Motor neuron (in vitro differentiated cells): ENCODE data around the gene SH3GL1. TPM values are rescaled to one million over a fixed set of nuclear protein-coding genes. Genes with fewer than 3 reads are reported as not detected.

Experiments used
- ATAC-seq, 8 experiments: fragments of 200-7000 bp; cut with Tn5 transposase; replicated peaks in 6 of 8; 2 replicates each; pipeline ENCODE4 v1.8.0; 2021; ENCODE audit warnings: mild to moderate bottlenecking in 8 of 8, moderate library complexity in 8 of 8
- H3K27ac ChIP-seq, 2 donors: fragments of 250-450 bp; sonication (Bioruptor Pico); 2 replicates each; pipeline ENCODE4 v1.9.0; 2021; ENCODE audit warnings: antibody characterized with exemption in 2 of 2, mild to moderate bottlenecking in 2 of 2, moderate library complexity in 1 of 2
- H3K4me1 ChIP-seq, 2 donors: fragments of 250-450 bp; sonication (Bioruptor Pico); replicated peaks in 1 of 2; 2 replicates each; pipeline ENCODE4 v1.6.1; 2021; ENCODE audit warnings: antibody characterized with exemption in 2 of 2, mild to moderate bottlenecking in 2 of 2, moderate library complexity in 1 of 2
- H3K4me3 ChIP-seq, 5 donors: fragments of 250-450 bp; sonication (Bioruptor Pico); 2 replicates each; pipeline ENCODE4 v1.9.0; 2021; ENCODE audit warnings: antibody characterized with exemption in 5 of 5, mild to moderate bottlenecking in 5 of 5, moderate library complexity in 4 of 5
- WGBS, 10 experiments: fragments of 450-650 bp; shearing (Covaris generic); methylation state at CpG; one replicate each; pipeline ENCODE4 v1.0.0; 2022; 5-methylcytosine and 5-hydroxymethylcytosine counted together
- in situ Hi-C, 9 experiments: fragments of 400-800 bp; cut with MboI; loops; one replicate each; pipeline ENCODE4 v1.15.0; 2021; ENCODE audit warnings: low sequenced_read_pairs in 9 of 9, low pct_unique_long_range_greater_than_20kb in 2 of 9; ENCODE audit not compliant: unreplicated experiment in 9 of 9
- total RNA-seq, 8 experiments: library from RNA; unstranded; fragments of 300-600 nt; gene quantifications; 2 replicates each; pipeline versions ENCODE4 v1.2.3 to v1.2.4, GENCODE V29; 2022

The SH3GL1 gene
- total RNA-seq, 8 experiments from 2014 or later = 24.6 to 62.9 (median 40.6) TPM

DNA sequence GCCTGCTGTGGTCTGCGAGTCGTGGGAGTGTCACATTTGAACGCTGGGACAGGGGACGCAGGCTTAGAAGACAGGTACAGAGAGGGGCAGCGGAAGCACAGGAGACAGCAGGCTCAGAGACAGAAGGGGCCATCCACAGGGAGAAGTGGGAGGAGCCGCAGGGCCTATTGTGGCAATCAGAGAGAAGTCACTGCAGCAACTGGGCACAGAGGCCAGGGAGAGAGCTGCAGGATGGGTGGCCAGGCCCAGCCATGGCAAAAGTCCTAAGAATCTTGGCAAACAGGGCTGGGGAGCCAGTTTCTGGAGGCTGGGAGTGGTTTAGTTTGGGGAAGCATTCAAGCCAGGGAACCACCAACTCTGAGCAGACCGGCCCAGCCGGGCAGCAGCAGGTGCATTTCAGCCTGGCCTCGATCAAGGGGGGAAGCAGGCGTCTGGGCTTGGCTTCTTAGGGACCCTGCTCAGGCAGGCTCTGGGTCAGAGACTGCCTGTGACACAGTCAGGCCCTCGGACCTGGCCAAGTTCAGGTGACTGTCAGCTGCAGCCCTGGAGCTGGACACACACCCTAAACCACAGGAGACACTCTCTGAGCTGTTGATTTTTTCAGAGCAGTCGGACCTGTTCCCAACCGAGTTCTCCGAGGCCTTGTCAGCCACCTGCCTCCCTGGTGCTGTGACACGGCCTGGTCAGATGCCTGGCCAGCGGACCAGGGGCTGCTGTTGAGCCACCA is 11.8 kb downstream of the SH3GL1 start:
- in situ Hi-C loops = no loop called here
- Histone ChIP-seq H3K4me1 (peaks cover 57 to 64% of the 10 kb centered on the region in 2 donors), H3K4me3 (no peak overlapping the region), H3K27ac (peak overlapping the region in 1 of 2 donors; percentile 23)
- 43 to 100% (median 63%) methylated on average over 1 to 12 of the region's 16 CpGs; no CpG with 5 or more reads in 5 of the 10 experiments for WGBS, 10 experiments
- ATAC-seq = peak in 5 of 8 experiments; percentile 27 to 49 (median 45)

DNA sequence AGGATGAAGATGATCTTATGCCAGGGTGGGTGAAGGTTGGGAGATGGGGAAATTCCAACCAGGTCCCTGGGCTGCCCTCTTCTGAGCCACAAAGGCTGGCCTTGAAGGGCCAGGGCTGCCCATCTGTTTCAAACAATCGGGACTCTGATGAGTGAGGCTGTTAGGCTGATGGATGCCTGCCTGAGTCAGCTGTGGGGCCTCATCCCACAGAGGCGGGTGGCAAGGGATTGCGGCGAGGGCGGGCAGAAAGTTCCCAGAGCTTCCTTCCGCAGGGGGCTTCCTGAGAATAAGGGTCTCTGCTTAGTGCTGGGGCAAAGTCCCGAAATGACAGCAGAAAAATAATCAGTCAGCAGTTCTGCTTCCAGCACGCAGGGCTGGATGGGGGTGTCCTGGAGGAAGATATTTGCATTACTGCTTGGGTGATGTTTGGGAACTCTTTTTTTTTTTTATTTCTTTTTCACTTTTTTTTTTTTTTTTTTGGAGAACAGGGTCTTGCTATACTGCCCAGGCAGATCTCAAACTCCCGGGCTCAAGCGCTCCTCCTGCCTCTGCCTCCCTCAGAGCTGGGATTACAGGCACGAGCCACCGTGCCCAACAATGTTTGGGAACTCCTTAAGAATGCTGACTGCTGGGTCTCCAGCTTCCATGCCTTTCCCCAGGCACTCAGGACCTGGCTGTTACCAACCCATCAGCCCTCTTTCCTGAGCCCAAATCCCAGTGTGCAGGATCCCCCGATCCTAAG is 14.1 kb downstream of the SH3GL1 start:
- ATAC-seq = peak in 5 of 8 experiments; percentile 28 to 59 (median 43)

DNA sequence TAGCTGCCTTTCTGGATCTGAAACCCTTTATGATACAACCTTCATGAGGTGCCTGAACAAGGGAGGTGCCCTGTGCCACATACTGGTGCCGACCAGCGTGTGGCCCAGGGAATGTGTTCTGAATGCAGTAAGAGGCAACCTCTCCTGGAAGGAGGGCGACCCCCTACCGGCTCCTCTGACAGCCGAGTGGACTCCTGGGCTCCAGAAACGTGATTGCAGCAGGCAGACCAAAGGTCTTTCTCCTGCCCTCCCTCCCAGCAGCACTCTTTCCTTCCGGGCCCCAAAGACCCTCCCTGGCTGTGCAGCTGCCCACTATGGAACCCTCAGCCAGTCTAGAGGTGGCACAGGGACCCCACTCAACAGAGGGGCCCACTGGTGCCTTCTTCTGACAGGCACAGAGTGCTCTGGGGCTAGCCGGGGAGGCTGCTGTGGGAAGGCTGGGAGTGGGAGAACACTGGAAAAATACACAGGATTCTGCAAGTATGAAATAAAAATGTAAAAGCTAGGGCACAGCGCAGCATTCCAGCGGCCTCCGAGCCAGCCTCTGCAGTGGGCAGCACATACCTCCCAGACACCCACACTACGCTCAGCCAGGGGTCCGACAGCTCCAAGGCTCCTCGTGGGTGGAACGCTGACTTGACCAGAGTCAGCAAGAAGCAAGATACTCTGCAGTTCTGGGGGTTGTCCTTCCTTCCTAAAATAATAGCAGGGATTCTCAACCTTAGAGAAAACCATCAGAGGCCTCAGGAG is 14.9 kb downstream of the SH3GL1 start:
- H3K27ac ChIP-seq = no peak overlapping the region
- 80 to 100% (median 92%) methylated on average over 1 to 8 of the region's 15 CpGs; no CpG with 5 or more reads in 5 of the 10 experiments for WGBS, 10 experiments
- H3K4me3 ChIP-seq = no peak overlapping the region
- in situ Hi-C loops = no loop called here
- H3K4me1 ChIP-seq = peaks cover 34 to 40% of the 10 kb centered on the region in 2 donors
- ATAC-seq = no peak

More for the DNA sequence above, 14.1 kb downstream of the SH3GL1 start:
- Histone ChIP-seq H3K4me1 (peaks cover 42 to 48% of the 10 kb centered on the region in 2 donors), H3K27ac (no peak overlapping the region), H3K4me3 (no peak overlapping the region)
- WGBS, 10 experiments = 58 to 92% (median 71%) methylated on average over 1 to 9 of the region's 13 CpGs; no CpG with 5 or more reads in 3 of the 10 experiments
- in situ Hi-C loops = no loop called here

DNA sequence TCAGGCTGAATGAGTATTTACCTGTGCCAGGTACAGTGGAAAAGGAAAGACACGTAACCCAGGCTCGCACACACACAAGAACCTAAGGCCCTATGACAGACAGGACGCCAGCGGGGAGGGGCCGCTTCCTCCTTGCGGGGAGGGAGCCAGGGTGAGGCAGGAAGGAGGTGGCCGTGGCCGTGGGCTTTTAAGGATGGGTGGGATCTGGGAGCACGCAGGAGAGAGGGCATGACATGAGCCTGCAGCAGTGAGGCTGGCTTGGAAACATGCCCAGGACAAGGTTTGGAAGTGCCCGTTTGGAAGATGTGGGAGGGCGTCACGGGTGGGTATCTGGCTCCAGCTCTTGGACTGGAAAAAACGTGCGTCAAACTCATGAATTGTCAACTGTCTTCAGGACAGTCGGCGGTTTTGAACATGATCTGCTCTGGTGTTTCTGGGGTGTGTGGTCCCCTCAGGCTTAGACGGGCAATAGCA is 20.1 kb downstream of the SH3GL1 start:
- Histone ChIP-seq H3K4me3 (no peak overlapping the region), H3K27ac (no peak overlapping the region), H3K4me1 (peaks cover 20 to 21% of the 10 kb centered on the region in 2 donors)
- in situ Hi-C loops = no loop called here
- peak in 1 of 8 experiments; percentile 9 for ATAC-seq
- 0 to 100% (median 65%) methylated on average over 1 to 6 of the region's 17 CpGs; no CpG with 5 or more reads in 4 of the 10 experiments for WGBS, 10 experiments

DNA sequence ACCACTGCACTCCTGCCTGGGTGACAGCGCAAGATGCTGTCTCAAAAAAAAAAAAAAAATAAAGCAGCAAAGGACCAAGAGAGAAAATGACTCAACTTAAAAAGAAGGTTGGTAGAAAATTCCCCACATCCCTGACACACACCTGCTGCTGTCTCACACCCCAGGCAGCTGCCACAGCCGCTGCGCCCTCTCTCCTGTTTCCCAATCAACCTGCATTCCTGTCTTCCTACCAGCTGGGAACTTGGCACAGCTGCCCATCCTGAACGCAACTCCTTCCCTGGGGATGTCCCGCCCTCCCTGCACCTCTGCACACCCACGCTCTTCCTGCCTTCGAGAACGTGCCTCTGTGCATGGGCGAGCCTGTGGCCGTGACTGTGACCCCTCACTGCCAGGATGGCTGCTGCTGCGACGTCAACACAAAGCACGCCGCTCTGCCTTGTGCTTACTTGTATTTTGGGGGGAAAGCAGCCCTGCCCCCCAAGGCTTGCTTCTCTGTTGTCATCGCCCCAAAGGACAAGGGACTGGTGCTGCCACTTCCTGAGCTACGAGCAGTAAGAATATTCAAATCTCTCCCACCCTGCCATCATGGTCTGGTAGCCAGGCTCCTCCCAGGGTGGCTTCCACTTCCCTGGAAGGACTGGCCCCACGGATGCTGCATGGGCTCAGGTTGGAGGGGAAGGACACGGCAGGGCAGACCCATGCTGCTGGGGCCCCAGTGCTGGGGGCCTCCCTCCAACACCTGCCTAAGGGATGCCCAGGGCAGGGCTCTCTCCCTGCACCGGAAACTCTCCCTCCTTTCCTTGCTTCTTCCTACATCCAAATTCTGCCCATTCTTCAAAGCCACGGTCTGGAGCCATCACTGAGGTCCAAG is 20.7 kb downstream of the SH3GL1 start:
- peaks cover 26 to 27% of the 10 kb centered on the region in 2 donors for H3K4me1 ChIP-seq
- no peak overlapping the region for H3K4me3 ChIP-seq
- ATAC-seq = no peak
- H3K27ac ChIP-seq = no peak overlapping the region
- 50 to 100% (median 81%) methylated on average over 1 to 11 of the region's 20 CpGs; no CpG with 5 or more reads in 2 of the 10 experiments for WGBS, 10 experiments
- in situ Hi-C loops = no loop called here

DNA sequence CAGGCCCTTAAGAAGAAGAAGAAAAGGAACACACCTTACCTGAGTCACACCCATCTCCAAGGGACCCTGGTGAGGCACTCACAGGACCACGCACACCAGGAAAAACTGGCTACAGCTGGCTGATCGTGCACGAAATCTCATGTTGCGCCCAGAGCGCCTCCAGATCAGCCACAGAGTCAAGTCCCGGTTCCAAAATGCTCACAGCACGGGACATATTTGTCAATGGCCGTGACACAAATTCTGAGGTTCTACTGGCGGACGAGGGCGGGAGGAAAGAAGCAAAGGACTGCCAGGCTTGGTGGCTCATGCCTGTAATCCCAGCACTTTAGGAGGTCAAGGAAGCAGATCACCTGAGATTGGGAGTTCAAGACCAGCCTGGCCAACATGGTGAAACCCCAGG is 21.5 kb downstream of the SH3GL1 start:
- no peak overlapping the region for H3K4me3 ChIP-seq
- WGBS, 10 experiments = 80 to 100% (median 93%) methylated on average over 1 to 9 of the region's 11 CpGs; no CpG with 5 or more reads in 5 of the 10 experiments
- H3K4me1 ChIP-seq = peaks cover 34 to 35% of the 10 kb centered on the region in 2 donors
- H3K27ac ChIP-seq = no peak overlapping the region
- in situ Hi-C loops = no loop called here
- ATAC-seq = no peak

DNA sequence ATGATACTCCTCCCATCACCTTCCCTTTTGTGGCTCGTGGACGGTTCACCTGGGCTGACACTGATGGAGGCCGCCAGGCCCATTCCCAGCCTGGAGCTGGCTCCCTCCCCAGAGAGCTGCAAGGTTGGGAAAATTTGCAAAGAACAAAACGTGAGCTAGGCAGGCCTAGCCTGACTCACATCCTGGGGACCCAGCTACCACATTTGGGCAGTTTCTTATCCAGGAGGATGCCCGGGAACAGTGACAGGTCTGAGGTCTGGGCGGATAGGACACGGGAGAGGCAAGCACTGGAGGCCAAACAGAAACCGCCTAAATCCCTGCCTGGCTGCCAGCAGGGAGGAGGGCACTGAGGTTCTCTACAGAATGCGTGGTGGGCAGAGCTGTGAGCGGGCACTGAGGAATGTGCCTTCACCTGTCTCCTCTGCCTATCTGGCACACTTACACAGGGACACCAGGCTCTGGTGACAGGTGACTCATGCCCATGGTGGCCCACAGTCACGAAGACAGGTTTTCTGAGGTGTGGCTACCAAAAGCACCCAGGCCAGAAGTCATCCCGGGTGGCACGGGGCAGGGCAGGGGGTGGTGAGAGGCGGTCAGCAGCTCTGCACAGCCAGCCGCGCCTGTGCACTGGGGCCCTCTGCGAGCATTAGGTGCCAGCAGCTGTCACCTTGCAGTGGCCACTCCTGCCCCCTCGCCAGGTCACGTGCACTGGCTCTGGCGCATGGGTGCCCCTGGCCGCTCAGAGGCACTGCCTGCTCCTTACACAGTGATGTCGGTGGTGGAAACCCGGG is 23.2 kb downstream of the SH3GL1 start:
- Histone ChIP-seq H3K4me3 (no peak overlapping the region), H3K27ac (peak overlapping the region; percentile 84 to 91), H3K4me1 (peaks cover 38% of the 10 kb centered on the region in 2 donors)
- ATAC-seq = no peak
- WGBS, 10 experiments = 0 to 100% (median 100%) methylated on average over 1 to 2 of the region's 23 CpGs; no CpG with 5 or more reads in 7 of the 10 experiments
- in situ Hi-C loops = no loop called here

DNA sequence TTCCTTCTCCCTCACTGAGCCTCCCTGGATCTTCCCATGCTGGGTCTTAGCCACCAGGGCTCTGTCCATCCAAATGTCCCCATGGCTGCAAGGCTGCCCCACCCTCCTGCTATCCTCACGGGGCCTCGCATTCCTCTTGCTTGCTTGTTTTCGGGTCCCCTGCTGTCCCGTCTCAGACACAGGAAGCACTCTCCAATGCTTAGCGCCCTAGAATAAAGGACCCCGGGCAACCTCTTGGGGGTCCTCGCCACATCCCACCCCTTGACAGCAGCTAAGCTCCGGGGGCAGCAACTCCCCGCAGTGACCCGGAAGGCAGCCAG is 23.7 kb downstream of the SH3GL1 start:
- Histone ChIP-seq H3K4me1 (peaks cover 38% of the 10 kb centered on the region in 2 donors), H3K27ac (peak overlapping the region; percentile 84 to 91), H3K4me3 (no peak overlapping the region)
- in situ Hi-C loops = no loop called here
- WGBS, 10 experiments = 0 to 100% (median 88%) methylated on average over 1 to 4 of the region's 10 CpGs; no CpG with 5 or more reads in 7 of the 10 experiments
- no peak for ATAC-seq

DNA sequence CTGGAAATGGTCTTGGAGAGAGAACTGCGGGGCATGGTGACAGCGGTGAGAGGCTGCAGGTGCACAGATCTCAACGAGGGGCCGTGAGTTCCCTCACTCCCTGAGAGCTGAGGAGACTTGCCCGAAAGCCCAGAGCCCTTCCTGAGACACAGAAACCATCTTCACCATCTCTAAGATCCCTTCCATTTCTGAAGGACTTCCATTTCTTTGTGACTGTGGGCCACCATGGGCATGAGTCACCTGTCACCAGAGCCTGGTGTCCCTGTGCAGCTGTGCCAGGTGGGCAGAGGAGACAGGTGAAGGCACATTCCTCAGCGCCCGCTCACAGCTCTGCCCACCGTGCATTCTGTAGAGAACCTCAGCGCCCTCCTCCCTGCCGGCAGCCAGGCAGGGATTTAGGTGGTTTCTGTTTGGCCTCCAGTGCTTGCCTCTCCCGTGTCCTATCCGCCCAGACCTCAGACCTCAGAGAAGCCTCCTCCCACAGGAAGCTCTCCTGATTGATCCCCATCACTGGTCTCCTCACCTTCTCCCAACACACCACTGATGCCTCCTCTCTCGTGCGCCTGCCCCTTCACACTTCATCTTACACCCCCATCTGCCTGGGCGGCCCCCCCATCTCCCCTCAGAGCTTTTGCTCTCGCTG is 24.2 kb downstream of the SH3GL1 start:
- ATAC-seq = no peak
- peak overlapping the region in 1 of 5 donors; percentile 12 for H3K4me3 ChIP-seq
- H3K27ac ChIP-seq = peak overlapping the region; percentile 84 to 91
- WGBS, 10 experiments = 15 to 60% (median 46%) methylated on average over 1 to 3 of the region's 16 CpGs; no CpG with 5 or more reads in 6 of the 10 experiments
- in situ Hi-C loops = no loop called here
- H3K4me1 ChIP-seq = peaks cover 38% of the 10 kb centered on the region in 2 donors

DNA sequence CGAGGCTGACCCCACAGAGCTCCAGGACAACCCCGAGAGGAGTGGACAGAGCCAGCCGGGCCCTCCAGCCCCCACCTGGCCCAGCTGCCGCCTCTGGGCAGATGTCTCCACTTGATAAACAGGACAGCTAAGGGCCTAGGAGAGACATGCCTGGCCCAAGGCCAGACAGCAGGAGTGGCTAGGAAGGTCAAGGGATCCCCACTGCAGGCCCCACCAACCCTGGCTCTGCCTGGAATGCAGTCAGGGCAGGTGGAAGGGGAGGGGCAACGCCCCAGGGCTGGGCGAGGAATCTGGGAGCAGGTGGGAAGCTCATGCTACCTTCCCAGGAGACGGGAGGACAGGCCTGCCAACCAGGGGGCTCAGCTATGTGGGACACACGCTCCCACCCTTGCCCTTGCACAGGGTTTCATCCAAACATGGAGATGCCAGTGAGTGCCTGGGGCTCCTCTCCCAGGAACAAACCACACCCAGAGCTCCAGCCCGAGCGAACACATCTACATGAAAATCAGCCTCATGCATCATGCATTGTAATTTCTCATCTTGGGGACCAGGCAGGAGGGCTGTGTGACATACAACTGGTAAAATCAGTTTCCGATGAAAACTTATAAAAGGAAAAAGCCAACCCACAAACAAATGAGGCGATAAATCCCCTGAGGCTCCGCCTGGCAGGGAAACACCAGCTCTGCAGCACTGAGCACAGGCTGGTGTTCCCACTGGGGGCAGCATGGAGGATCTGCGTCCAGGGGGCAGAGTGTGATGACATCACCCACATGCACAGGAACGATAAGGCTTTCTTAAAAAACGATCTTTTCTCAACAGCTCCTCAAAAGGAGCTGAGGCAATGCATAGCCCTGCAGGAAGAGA is 25.0 kb downstream of the SH3GL1 start:
- peaks cover 38 to 39% of the 10 kb centered on the region in 2 donors for H3K4me1 ChIP-seq
- 10 to 20% (median 13%) methylated on average over 1 to 9 of the region's 16 CpGs; no CpG with 5 or more reads in 7 of the 10 experiments for WGBS, 10 experiments

More for the DNA sequence above, 25.0 kb downstream of the SH3GL1 start:
- ATAC-seq = peak; percentile 39 to 88 (median 84)
- in situ Hi-C loops = no loop called here
- Histone ChIP-seq H3K4me3 (peak overlapping the region in 1 of 5 donors; percentile 12), H3K27ac (peak overlapping the region; percentile 84 to 91)
